ENCODE results near the gene FAM47A. TPM values are rescaled to one million over a fixed set of nuclear protein-coding genes. Genes with fewer than 3 reads are reported as not detected.

Gene FAM47A
- total RNA-seq, 1 donor from 2014 or later: not detected

DNA sequence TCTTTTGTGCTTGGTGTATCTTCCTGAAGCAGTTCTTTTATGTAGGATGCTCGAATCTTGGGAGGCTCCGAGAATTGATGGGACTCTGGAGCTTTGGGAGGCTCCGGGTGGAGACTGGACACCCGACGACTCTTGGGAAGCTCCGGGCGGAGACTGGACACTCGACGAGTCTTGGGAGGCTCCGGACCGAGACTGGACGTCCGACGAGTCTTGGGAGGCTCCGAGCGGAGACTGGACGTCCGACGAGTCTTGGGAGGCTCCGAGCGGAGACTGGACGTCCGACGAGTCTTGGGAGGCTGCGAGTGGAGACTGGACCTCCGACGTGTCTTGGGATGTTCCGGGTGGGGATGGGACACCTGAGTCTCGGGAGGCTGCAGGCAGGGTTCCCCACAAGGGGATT, 1.6 kb downstream of the FAM47A start:
- no peak overlapping the region for H3K4me3 Mint-ChIP-seq (ENCODE audit: unreplicated experiment)
- no peaks in the 10 kb centered on the region for H3K27me3 Mint-ChIP-seq (ENCODE audit: low read depth, unreplicated experiment)
- FAIRE-seq: no peak

DNA sequence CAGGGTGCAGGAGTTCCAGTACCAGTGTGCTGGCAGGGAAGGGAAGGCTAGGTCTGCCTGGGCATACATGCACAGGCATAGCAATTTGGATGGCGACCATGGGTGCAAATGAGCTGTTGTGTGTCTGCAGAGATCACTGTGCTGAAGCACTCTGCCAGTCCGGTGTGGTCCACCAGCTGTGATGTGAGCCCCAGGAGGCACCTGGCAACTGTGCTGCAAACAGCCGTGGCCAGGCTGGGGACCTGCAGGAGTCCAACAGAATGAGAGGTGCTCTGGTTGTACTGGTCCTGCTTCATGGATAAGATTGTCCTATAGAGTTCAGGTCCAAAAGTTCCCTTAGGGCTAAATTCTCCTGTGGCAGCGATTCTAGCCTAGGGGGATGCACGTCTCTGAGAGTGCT, 6.1 kb downstream of the FAM47A start:
- no peaks in the 10 kb centered on the region for H3K9me3 Mint-ChIP-seq (ENCODE audit: unreplicated experiment)
- FAIRE-seq: no peak

More for the DNA sequence above, 1.6 kb downstream of the FAM47A start:
- Histone ChIP-seq H3K4me2 (ENCODE audit: low read length) (no peak overlapping the region), H2AFZ (ENCODE audit: low read depth, low read length) (no peak overlapping the region), H3K9me3 (ENCODE audit: insufficient read depth, low read depth, low read length) (no peaks in the 10 kb centered on the region), H3K4me1 (ENCODE audit: insufficient read depth, low read length) (no peaks in the 10 kb centered on the region), H3K79me2 (ENCODE audit: insufficient read depth, low read length) (no peaks in the 10 kb centered on the region), H3K27me3 (ENCODE audit: insufficient read depth, low read length) (no peaks in the 10 kb centered on the region), H3K9ac (ENCODE audit: low read length) (no peak overlapping the region), H3K36me3 (ENCODE audit: insufficient read depth, low read length) (no peaks in the 10 kb centered on the region), H3K4me3 (ENCODE audit: insufficient read depth, low read depth, low read length) (no peak overlapping the region), H4K20me1 (ENCODE audit: insufficient read depth, low read length) (no peaks in the 10 kb centered on the region), H3K27ac (ENCODE audit: low read depth, low read length) (no peak overlapping the region)
- no peak for TF ChIP-seq EZH2 (IDR thresholded peaks at IDR 0.05; ENCODE audit: insufficient read depth, low read length)
- no peaks in the 10 kb centered on the region for H3K36me3 Mint-ChIP-seq (ENCODE audit: low read depth, unreplicated experiment)
- H3K9me3 Mint-ChIP-seq (ENCODE audit: unreplicated experiment): no peaks in the 10 kb centered on the region
- H3K4me1 Mint-ChIP-seq (ENCODE audit: low read depth, unreplicated experiment): no peaks in the 10 kb centered on the region
- DNase-seq (ENCODE audit: low read depth): no peak
- H3K27ac Mint-ChIP-seq (ENCODE audit: unreplicated experiment): no peak overlapping the region

DNA sequence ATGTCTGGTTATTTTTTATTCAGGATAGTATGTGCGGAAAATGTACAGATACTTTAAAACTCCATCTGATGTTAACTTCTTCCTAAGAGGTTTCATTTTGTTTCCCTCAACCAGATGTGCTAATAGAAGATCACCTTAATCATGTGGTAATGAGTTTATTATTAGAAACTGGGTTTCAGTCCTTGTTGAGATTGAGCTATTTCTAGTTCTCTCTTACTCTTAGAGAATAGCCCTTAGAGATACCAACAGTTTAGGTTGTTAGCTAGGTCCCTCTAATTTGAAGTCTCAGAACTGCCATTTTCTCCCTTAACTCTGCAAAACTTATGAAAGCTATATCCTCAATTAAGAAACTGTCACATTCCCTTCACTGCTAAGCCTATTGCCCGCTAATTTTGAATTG, 13.0 kb downstream of the FAM47A start:
- H3K36me3 ChIP-seq (ENCODE audit: insufficient read depth, low read length): no peaks in the 10 kb centered on the region
- H3K4me2 ChIP-seq (ENCODE audit: low read length): no peak overlapping the region
- no peak overlapping the region for H3K27ac Mint-ChIP-seq (ENCODE audit: unreplicated experiment)
- no peaks in the 10 kb centered on the region for H3K4me1 ChIP-seq (ENCODE audit: insufficient read depth, low read length)
- no peak overlapping the region for H3K9ac ChIP-seq (ENCODE audit: low read length)
- TF ChIP-seq, protein P1, sequence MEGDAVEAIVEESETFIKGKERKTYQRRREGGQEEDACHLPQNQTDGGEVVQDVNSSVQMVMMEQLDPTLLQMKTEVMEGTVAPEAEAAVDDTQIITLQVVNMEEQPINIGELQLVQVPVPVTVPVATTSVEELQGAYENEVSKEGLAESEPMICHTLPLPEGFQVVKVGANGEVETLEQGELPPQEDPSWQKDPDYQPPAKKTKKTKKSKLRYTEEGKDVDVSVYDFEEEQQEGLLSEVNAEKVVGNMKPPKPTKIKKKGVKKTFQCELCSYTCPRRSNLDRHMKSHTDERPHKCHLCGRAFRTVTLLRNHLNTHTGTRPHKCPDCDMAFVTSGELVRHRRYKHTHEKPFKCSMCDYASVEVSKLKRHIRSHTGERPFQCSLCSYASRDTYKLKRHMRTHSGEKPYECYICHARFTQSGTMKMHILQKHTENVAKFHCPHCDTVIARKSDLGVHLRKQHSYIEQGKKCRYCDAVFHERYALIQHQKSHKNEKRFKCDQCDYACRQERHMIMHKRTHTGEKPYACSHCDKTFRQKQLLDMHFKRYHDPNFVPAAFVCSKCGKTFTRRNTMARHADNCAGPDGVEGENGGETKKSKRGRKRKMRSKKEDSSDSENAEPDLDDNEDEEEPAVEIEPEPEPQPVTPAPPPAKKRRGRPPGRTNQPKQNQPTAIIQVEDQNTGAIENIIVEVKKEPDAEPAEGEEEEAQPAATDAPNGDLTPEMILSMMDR (IDR thresholded peaks at IDR 0.05; ENCODE audit: insufficient read depth, low read depth, low read length): no peak
- no peak for TF ChIP-seq EZH2 (IDR thresholded peaks at IDR 0.05; ENCODE audit: insufficient read depth, low read length)
- no peaks in the 10 kb centered on the region for H3K27me3 ChIP-seq (ENCODE audit: insufficient read depth, low read length)
- H3K4me3 ChIP-seq (ENCODE audit: insufficient read depth, low read depth, low read length): no peak overlapping the region
- H2AFZ ChIP-seq (ENCODE audit: low read depth, low read length): no peak overlapping the region
- no peak overlapping the region for H3K27ac ChIP-seq (ENCODE audit: low read depth, low read length)
- peak; percentile 13 for FAIRE-seq
- no peaks in the 10 kb centered on the region for H3K27me3 Mint-ChIP-seq (ENCODE audit: low read depth, unreplicated experiment)
- no peaks in the 10 kb centered on the region for H3K36me3 Mint-ChIP-seq (ENCODE audit: low read depth, unreplicated experiment)
- H3K79me2 ChIP-seq (ENCODE audit: insufficient read depth, low read length): no peaks in the 10 kb centered on the region
- no peaks in the 10 kb centered on the region for H3K9me3 ChIP-seq (ENCODE audit: insufficient read depth, low read depth, low read length)
- DNase-seq (ENCODE audit: low read depth): no peak
- H3K4me1 Mint-ChIP-seq (ENCODE audit: low read depth, unreplicated experiment): no peaks in the 10 kb centered on the region
- no peak overlapping the region for H3K4me3 Mint-ChIP-seq (ENCODE audit: unreplicated experiment)
- no peaks in the 10 kb centered on the region for H4K20me1 ChIP-seq (ENCODE audit: insufficient read depth, low read length)
- H3K9me3 Mint-ChIP-seq (ENCODE audit: unreplicated experiment): no peaks in the 10 kb centered on the region

More for the DNA sequence above, 6.1 kb downstream of the FAM47A start:
- Histone ChIP-seq H3K9ac (ENCODE audit: low read length) (no peak overlapping the region), H3K27me3 (ENCODE audit: insufficient read depth, low read length) (no peaks in the 10 kb centered on the region), H3K27ac (ENCODE audit: low read depth, low read length) (no peak overlapping the region), H4K20me1 (ENCODE audit: insufficient read depth, low read length) (no peaks in the 10 kb centered on the region), H3K4me1 (ENCODE audit: insufficient read depth, low read length) (no peaks in the 10 kb centered on the region), H3K79me2 (ENCODE audit: insufficient read depth, low read length) (no peaks in the 10 kb centered on the region), H3K4me2 (ENCODE audit: low read length) (no peak overlapping the region), H2AFZ (ENCODE audit: low read depth, low read length) (no peak overlapping the region), H3K9me3 (ENCODE audit: insufficient read depth, low read depth, low read length) (no peaks in the 10 kb centered on the region), H3K36me3 (ENCODE audit: insufficient read depth, low read length) (no peaks in the 10 kb centered on the region), H3K4me3 (ENCODE audit: insufficient read depth, low read depth, low read length) (no peak overlapping the region)
- no peak for DNase-seq (ENCODE audit: low read depth)
- Mint-ChIP-seq H3K36me3 (ENCODE audit: low read depth, unreplicated experiment) (no peaks in the 10 kb centered on the region), H3K27me3 (ENCODE audit: low read depth, unreplicated experiment) (no peaks in the 10 kb centered on the region), H3K27ac (ENCODE audit: unreplicated experiment) (no peak overlapping the region), H3K4me3 (ENCODE audit: unreplicated experiment) (no peak overlapping the region), H3K4me1 (ENCODE audit: low read depth, unreplicated experiment) (no peaks in the 10 kb centered on the region)
- TF ChIP-seq, protein P1 (IDR thresholded peaks at IDR 0.05; ENCODE audit: insufficient read depth, low read depth, low read length): no peak
- TF ChIP-seq EZH2 (IDR thresholded peaks at IDR 0.05; ENCODE audit: insufficient read depth, low read length): no peak

All from astrocyte (in vitro differentiated cells and primary cell).